ENCODE measurements around the gene C4orf54.

C4orf54 gene

GRCh38 chr4:99665983-99666382, 8.4 kb upstream of the C4orf54 start:
- H3F3A ChIP-seq (ENCODE audit: insufficient read depth) = no peaks in the 10 kb centered on the region
- H3K9me3 ChIP-seq (ENCODE audit: insufficient read depth, low read length) = no peaks in the 10 kb centered on the region
- no peaks in the 10 kb centered on the region for H4K20me1 ChIP-seq (ENCODE audit: low read depth, low read length)
- H2AFZ ChIP-seq (ENCODE audit: low read depth, low read length, severe bottlenecking) = no peak overlapping the region
- TF ChIP-seq EZH2phosphoT487 (conservative IDR thresholded peaks at IDR 0.05; ENCODE audit: low read length) = no peak
- TF ChIP-seq, protein P1, sequence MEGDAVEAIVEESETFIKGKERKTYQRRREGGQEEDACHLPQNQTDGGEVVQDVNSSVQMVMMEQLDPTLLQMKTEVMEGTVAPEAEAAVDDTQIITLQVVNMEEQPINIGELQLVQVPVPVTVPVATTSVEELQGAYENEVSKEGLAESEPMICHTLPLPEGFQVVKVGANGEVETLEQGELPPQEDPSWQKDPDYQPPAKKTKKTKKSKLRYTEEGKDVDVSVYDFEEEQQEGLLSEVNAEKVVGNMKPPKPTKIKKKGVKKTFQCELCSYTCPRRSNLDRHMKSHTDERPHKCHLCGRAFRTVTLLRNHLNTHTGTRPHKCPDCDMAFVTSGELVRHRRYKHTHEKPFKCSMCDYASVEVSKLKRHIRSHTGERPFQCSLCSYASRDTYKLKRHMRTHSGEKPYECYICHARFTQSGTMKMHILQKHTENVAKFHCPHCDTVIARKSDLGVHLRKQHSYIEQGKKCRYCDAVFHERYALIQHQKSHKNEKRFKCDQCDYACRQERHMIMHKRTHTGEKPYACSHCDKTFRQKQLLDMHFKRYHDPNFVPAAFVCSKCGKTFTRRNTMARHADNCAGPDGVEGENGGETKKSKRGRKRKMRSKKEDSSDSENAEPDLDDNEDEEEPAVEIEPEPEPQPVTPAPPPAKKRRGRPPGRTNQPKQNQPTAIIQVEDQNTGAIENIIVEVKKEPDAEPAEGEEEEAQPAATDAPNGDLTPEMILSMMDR (IDR thresholded peaks at IDR 0.05; ENCODE audit: insufficient read depth, low read length, poor library complexity, severe bottlenecking) = no peak
- H3K27ac ChIP-seq (ENCODE audit: low read depth, low read length) = no peak overlapping the region
- no peaks in the 10 kb centered on the region for H3K27me3 ChIP-seq (ENCODE audit: low read length)
- no peaks in the 10 kb centered on the region for H3K79me2 ChIP-seq (ENCODE audit: insufficient read depth, low read length)
- H3K9me2 ChIP-seq (replicated peaks; ENCODE audit: insufficient read depth, low read length) = no peaks in the 10 kb centered on the region
- H3K4me2 ChIP-seq (ENCODE audit: low read depth, low read length, poor library complexity, severe bottlenecking) = no peak overlapping the region
- no peaks in the 10 kb centered on the region for H3K36me3 ChIP-seq (ENCODE audit: low read length)
- no peak overlapping the region for H3K4me3 ChIP-seq (ENCODE audit: insufficient read depth, low read length, poor library complexity, severe bottlenecking)
- no peak overlapping the region for H3K9ac ChIP-seq (ENCODE audit: low read length)

DNA sequence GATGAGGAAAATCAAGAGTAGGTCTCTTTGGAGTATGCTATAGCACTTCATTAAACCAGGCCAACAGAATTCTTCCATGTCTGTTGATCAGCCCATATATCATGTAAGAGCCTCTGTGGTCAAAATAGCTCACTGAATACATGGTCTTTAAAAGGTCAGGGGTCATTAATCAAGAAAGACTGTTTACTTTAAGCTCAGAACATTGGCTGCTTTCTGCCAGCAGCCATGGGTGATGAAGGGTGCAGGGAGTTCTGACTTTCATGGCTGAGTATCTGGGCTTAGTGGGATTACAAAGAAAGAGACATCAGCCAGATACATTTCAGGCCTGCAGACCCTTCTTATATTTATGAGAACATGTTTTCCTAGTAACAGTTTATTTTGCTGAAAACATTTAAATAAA, 7.1 kb upstream of the C4orf54 start:
- H3F3A ChIP-seq (ENCODE audit: insufficient read depth) = no peaks in the 10 kb centered on the region

GRCh38 chr4:99661907-99662306, 4.3 kb upstream of the C4orf54 start:
- H4K20me1 ChIP-seq (ENCODE audit: low read depth, low read length) = no peaks in the 10 kb centered on the region
- no peak overlapping the region for H3K4me3 ChIP-seq (ENCODE audit: insufficient read depth, low read length, poor library complexity, severe bottlenecking)
- H3K9ac ChIP-seq (ENCODE audit: low read length) = no peak overlapping the region
- TF ChIP-seq, protein P1 (IDR thresholded peaks at IDR 0.05; ENCODE audit: insufficient read depth, low read length, poor library complexity, severe bottlenecking) = no peak
- TF ChIP-seq EZH2phosphoT487 (conservative IDR thresholded peaks at IDR 0.05; ENCODE audit: low read length) = no peak
- no peaks in the 10 kb centered on the region for H3K36me3 ChIP-seq (ENCODE audit: low read length)
- no peaks in the 10 kb centered on the region for H3F3A ChIP-seq (ENCODE audit: insufficient read depth)
- H3K79me2 ChIP-seq (ENCODE audit: insufficient read depth, low read length) = no peaks in the 10 kb centered on the region
- no peaks in the 10 kb centered on the region for H3K27me3 ChIP-seq (ENCODE audit: low read length)
- H3K4me2 ChIP-seq (ENCODE audit: low read depth, low read length, poor library complexity, severe bottlenecking) = no peak overlapping the region
- no peak overlapping the region for H2AFZ ChIP-seq (ENCODE audit: low read depth, low read length, severe bottlenecking)
- no peaks in the 10 kb centered on the region for H3K9me3 ChIP-seq (ENCODE audit: insufficient read depth, low read length)
- H3K27ac ChIP-seq (ENCODE audit: low read depth, low read length) = no peak overlapping the region
- H3K9me2 ChIP-seq (replicated peaks; ENCODE audit: insufficient read depth, low read length) = no peaks in the 10 kb centered on the region

More for the DNA sequence above, 7.1 kb upstream of the C4orf54 start:
- Histone ChIP-seq H3K36me3 (ENCODE audit: low read length) (no peaks in the 10 kb centered on the region), H4K20me1 (ENCODE audit: low read depth, low read length) (no peaks in the 10 kb centered on the region), H3K9me2 (replicated peaks; ENCODE audit: insufficient read depth, low read length) (no peaks in the 10 kb centered on the region), H3K9me3 (ENCODE audit: insufficient read depth, low read length) (no peaks in the 10 kb centered on the region), H3K27ac (ENCODE audit: low read depth, low read length) (no peak overlapping the region), H3K79me2 (ENCODE audit: insufficient read depth, low read length) (no peaks in the 10 kb centered on the region), H2AFZ (ENCODE audit: low read depth, low read length, severe bottlenecking) (no peak overlapping the region), H3K4me3 (ENCODE audit: insufficient read depth, low read length, poor library complexity, severe bottlenecking) (no peak overlapping the region), H3K9ac (ENCODE audit: low read length) (no peak overlapping the region), H3K4me2 (ENCODE audit: low read depth, low read length, poor library complexity, severe bottlenecking) (no peak overlapping the region), H3K27me3 (ENCODE audit: low read length) (no peaks in the 10 kb centered on the region)
- TF ChIP-seq, protein P1 (IDR thresholded peaks at IDR 0.05; ENCODE audit: insufficient read depth, low read length, poor library complexity, severe bottlenecking) = no peak
- no peak for TF ChIP-seq EZH2phosphoT487 (conservative IDR thresholded peaks at IDR 0.05; ENCODE audit: low read length)
